PC-3 (cell line): ENCODE results near the gene TRAF3. TPM values are rescaled to one million over a fixed set of nuclear protein-coding genes. Genes with fewer than 3 reads are reported as not detected.

ENCODE experiments used
- ATAC-seq: fragments of 200-7000 bp; cut with Tn5 transposase; 2 replicates; pipeline ENCODE4 v1.9.1; 2020; ENCODE audit warnings: mild to moderate bottlenecking, moderate library complexity
- BruUV-seq: library from RNA; stranded (reverse); fragments of 400-500 nt; replicated peaks from 2 replicates; lab custom pipeline; 2021; lab: Mats Ljungman, UMichigan
- CTCF ChIA-PET: fragments of 300-600 bp; sonication (Branson Sonifier 250); formaldehyde crosslinking; loops from one replicate; lab custom pipeline; 2022; ENCODE audit warnings: antibody characterized with exemption; lab: Charles Lee
- POLR2A ChIA-PET: fragments of 300-600 bp; sonication (Branson Sonifier 250); formaldehyde crosslinking; loops from one replicate; lab custom pipeline; 2022; ENCODE audit warnings: antibody characterized with exemption; ENCODE audit not compliant: unreplicated experiment; lab: Charles Lee
- DNase-seq: peaks from one replicate; pipeline ENCODE4 v3.0.0-alpha.2; 2015
- H2AFZ ChIP-seq: fragments of 300-600 bp; sonication (generic); 2 replicates; pipeline ENCODE4 v1.6.0; 2016; ENCODE audit warnings: antibody characterized with exemption, low read length
- H3F3A ChIP-seq: fragments of 300-600 bp; sonication (generic); one replicate; pipeline ENCODE4 v1.6.0; 2017; ENCODE audit warnings: antibody characterized with exemption, low read length, control low read depth, mild to moderate bottlenecking; ENCODE audit not compliant: unreplicated experiment
- H3K27ac ChIP-seq: fragments of 300-600 bp; sonication (generic); 2 replicates; pipeline ENCODE4 v1.5.1; 2016; ENCODE audit warnings: mild to moderate bottlenecking, low read length
- H3K27me3 ChIP-seq: fragments of 300-600 bp; sonication (generic); 2 replicates; pipeline ENCODE4 v1.6.1; 2016; ENCODE audit warnings: low read length, mixed read lengths
- H3K36me3 ChIP-seq: fragments of 300-600 bp; sonication (generic); 2 replicates; pipeline ENCODE4 v1.6.1; 2016; ENCODE audit warnings: low read depth, mixed run types, low read length, mixed read lengths
- H3K4me1 ChIP-seq: fragments of 300-600 bp; sonication (generic); 2 replicates; pipeline ENCODE4 v1.5.1; 2016; ENCODE audit warnings: low read length; ENCODE audit not compliant: insufficient read depth
- H3K4me2 ChIP-seq: fragments of 300-600 bp; sonication (generic); 2 replicates; pipeline ENCODE4 v1.6.0; 2016; ENCODE audit warnings: low read length
- H3K4me3 ChIP-seq: fragments of 300-600 bp; sonication (generic); 2 replicates; pipeline ENCODE4 v1.5.1; 2016; ENCODE audit warnings: mild to moderate bottlenecking, low read length, mixed read lengths
- H3K79me2 ChIP-seq: fragments of 300-600 bp; sonication (generic); 2 replicates; pipeline ENCODE4 v1.6.1; 2017; ENCODE audit warnings: low read length, mixed read lengths
- H3K9ac ChIP-seq: fragments of 300-600 bp; sonication (generic); 2 replicates; pipeline ENCODE4 v1.6.0; 2016; ENCODE audit warnings: mild to moderate bottlenecking, low read length
- H3K9me2 ChIP-seq: fragments of 300-600 bp; sonication (generic); replicated peaks from 2 replicates; pipeline ENCODE4 v1.6.1; 2016; ENCODE audit warnings: mixed run types, low read length, mixed read lengths
- H3K9me3 ChIP-seq: fragments of 300-600 bp; sonication (generic); 2 replicates; pipeline ENCODE4 v1.6.1; 2016; ENCODE audit warnings: low read length, mixed read lengths
- H4K20me1 ChIP-seq: fragments of 300-600 bp; sonication (generic); 2 replicates; pipeline ENCODE4 v1.6.1; 2016; ENCODE audit warnings: low read length, mixed read lengths
- EZH2 ChIP-seq: fragments of 300-600 bp; sonication (generic); IDR thresholded peaks from one replicate; pipeline ENCODE4 v1.6.1; 2017; ENCODE audit warnings: antibody characterized with exemption, mild to moderate bottlenecking, low read length; ENCODE audit not compliant: unreplicated experiment
- EZH2phosphoT487 ChIP-seq: fragments of 300-600 bp; sonication (generic); IDR thresholded peaks from 2 replicates; pipeline ENCODE4 v1.6.1; 2018; ENCODE audit warnings: mild to moderate bottlenecking, antibody characterized with exemption, low read length, borderline replicate concordance
- intact Hi-C: fragments of 100-400 bp; cut with micrococcal nuclease; formaldehyde crosslinking; loops from 2 replicates; pipeline ENCODE4 v1.9.0; 2023
- total RNA-seq: library from RNA; depleted of rRNA; stranded (reverse); fragments of >200 nt; gene quantifications from 2 replicates; pipeline ENCODE4 v1.2.3, GENCODE V29; 2014
- TF ChIP-seq, protein P1 (sequence below): fragments of 300-600 bp; sonication (generic); conservative IDR thresholded peaks from 2 replicates; pipeline ENCODE4 v1.5.1; 2017; ENCODE audit warnings: antibody characterized with exemption, low read depth, mild to moderate bottlenecking, low read length

TRAF3 gene
- total RNA-seq, 1 experiment from 2014 or later = 19.4 TPM

- no peak for ATAC-seq
- ChIA-PET CTCF (no interaction called here), POLR2A (no interaction called here)
- Histone ChIP-seq H3K4me1 (peaks cover 14% of the 10 kb centered on the region), H3K9me3 (no peaks in the 10 kb centered on the region), H3K4me3 (no peak overlapping the region), H3K9me2 (no peaks in the 10 kb centered on the region), H3K36me3 (0 out of 2 replicates have a peak, but pooled peaks cover under 1% of the 10 kb centered on the region), H3K79me2 (peaks cover 81% of the 10 kb centered on the region), H3F3A (no peaks in the 10 kb centered on the region), H3K27ac (no peak overlapping the region), H3K9ac (no peak overlapping the region), H4K20me1 (0 out of 2 replicates have a peak, but pooled peaks cover 5% of the 10 kb centered on the region), H3K4me2 (no peak overlapping the region), H3K27me3 (no peaks in the 10 kb centered on the region), H2AFZ (no peak overlapping the region)
- no TSS peak for BruUV-seq
- TF ChIP-seq EZH2 (no peak), EZH2phosphoT487 (no peak)
- TF ChIP-seq, protein P1, sequence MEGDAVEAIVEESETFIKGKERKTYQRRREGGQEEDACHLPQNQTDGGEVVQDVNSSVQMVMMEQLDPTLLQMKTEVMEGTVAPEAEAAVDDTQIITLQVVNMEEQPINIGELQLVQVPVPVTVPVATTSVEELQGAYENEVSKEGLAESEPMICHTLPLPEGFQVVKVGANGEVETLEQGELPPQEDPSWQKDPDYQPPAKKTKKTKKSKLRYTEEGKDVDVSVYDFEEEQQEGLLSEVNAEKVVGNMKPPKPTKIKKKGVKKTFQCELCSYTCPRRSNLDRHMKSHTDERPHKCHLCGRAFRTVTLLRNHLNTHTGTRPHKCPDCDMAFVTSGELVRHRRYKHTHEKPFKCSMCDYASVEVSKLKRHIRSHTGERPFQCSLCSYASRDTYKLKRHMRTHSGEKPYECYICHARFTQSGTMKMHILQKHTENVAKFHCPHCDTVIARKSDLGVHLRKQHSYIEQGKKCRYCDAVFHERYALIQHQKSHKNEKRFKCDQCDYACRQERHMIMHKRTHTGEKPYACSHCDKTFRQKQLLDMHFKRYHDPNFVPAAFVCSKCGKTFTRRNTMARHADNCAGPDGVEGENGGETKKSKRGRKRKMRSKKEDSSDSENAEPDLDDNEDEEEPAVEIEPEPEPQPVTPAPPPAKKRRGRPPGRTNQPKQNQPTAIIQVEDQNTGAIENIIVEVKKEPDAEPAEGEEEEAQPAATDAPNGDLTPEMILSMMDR = no peak
- DNase-seq = no peak
- intact Hi-C loops = no loop called here
Measured at GRCh38 chr14:102798926-102799325, 21.7 kb downstream of the TRAF3 start.

DNA sequence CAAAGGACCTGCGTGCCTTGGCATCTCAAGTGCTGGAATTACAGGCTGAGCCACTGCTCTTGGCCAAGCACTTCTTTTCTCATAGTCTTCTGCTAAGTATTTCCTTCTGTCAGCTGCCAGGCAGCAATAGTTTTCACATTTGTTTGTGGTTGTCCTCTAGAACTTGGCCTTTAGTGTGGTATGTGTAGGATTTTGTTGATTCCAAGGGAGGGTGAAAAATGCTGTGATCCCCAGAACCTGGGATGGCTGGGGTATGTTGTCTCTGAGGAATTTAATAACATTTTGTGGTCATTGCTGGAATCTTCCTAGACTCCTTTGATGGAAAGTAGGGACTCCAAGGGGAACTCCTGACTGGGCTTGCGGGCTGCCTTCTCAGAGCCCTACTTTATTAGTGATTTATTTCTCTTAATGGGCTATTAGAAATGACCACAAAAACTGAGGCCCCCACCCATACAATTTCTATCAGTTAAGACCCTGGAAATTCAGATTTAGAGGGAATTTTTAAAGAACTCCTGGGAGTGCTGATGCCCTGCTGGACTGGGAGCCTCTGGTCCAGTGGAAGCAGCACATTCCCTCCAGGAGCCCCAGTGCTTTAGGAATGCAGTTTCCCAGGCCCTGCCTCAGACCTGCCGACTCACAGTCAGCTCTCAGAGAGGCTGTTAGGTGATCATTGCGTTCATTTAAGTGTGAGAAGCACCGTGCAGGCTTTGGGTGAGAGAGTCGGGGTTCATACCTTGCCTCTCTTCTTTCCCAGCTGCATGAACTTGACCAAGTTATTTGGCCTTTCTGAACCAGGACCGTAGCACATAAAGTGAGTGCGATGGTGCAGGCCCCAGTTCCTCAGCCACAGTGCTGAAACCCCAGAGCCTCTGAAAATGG is 22.7 kb downstream of the TRAF3 start:
- Histone ChIP-seq H4K20me1 (no peaks in the 10 kb centered on the region), H3K27me3 (no peaks in the 10 kb centered on the region), H3K9me2 (no peaks in the 10 kb centered on the region), H3K4me1 (peaks cover 7% of the 10 kb centered on the region), H3K4me3 (no peak overlapping the region), H3K9me3 (no peaks in the 10 kb centered on the region), H3K4me2 (no peak overlapping the region), H3F3A (no peaks in the 10 kb centered on the region), H3K27ac (no peak overlapping the region), H3K9ac (no peak overlapping the region), H3K79me2 (peaks cover 81% of the 10 kb centered on the region), H3K36me3 (no peaks in the 10 kb centered on the region), H2AFZ (no peak overlapping the region)
- ChIA-PET POLR2A (no interaction called here), CTCF (no interaction called here)
- DNase-seq = no peak
- no peak for ATAC-seq
- TF ChIP-seq EZH2phosphoT487 (no peak), EZH2 (no peak)
- TF ChIP-seq, protein P1 = no peak
- intact Hi-C loops = no loop called here
- no TSS peak for BruUV-seq
